GM18858 (cell line): Measurements from ENCODE around the gene PPP2R2B.

Experiments used
- ATAC-seq: cut with Tn5 transposase; IDR thresholded peaks from one replicate; pipeline ENCODE4 v1.9.1; 2021; ENCODE audit not compliant: unreplicated experiment

PPP2R2B gene

GRCh38 chr5:146660376-146660960 lies 218.1 kb downstream of the PPP2R2B start:
- no peak for ATAC-seq

- no peak for ATAC-seq
These were observed 218.6 kb downstream of the PPP2R2B start for GRCh38 chr5:146659961-146660360.

GRCh38 chr5:146656703-146657102 lies 221.9 kb downstream of the PPP2R2B start:
- ATAC-seq, result no peak

- no peak for ATAC-seq
These were observed 225.0 kb downstream of the PPP2R2B start for GRCh38 chr5:146653560-146653959.

GRCh38 chr5:146652547-146652946 lies 226.0 kb downstream of the PPP2R2B start:
- no peak for ATAC-seq

- ATAC-seq, result no peak
These were observed 230.8 kb downstream of the PPP2R2B start for GRCh38 chr5:146647656-146648199.

- ATAC-seq, result no peak
These were observed 232.1 kb downstream of the PPP2R2B start for GRCh38 chr5:146646441-146646840.

- no peak for ATAC-seq
These were observed 233.2 kb downstream of the PPP2R2B start for GRCh38 chr5:146645342-146645741.

GRCh38 chr5:146644831-146645230 lies 233.7 kb downstream of the PPP2R2B start:
- ATAC-seq, result no peak

GRCh38 chr5:146643776-146644175 lies 234.8 kb downstream of the PPP2R2B start:
- no peak for ATAC-seq

GRCh38 chr5:146642410-146642809 lies 236.1 kb downstream of the PPP2R2B start:
- no peak for ATAC-seq

- ATAC-seq, result no peak
These were observed 236.6 kb downstream of the PPP2R2B start for GRCh38 chr5:146641941-146642340.

GRCh38 chr5:146640285-146640896 lies 238.2 kb downstream of the PPP2R2B start:
- no peak for ATAC-seq

GRCh38 chr5:146635443-146635842 lies 243.1 kb downstream of the PPP2R2B start:
- ATAC-seq, result no peak

GRCh38 chr5:146633323-146633764 lies 245.2 kb downstream of the PPP2R2B start:
- ATAC-seq, result no peak

GRCh38 chr5:146632620-146633322 lies 245.8 kb downstream of the PPP2R2B start:
- no peak for ATAC-seq

GRCh38 chr5:146630472-146630871 lies 248.1 kb downstream of the PPP2R2B start:
- no peak for ATAC-seq

- ATAC-seq, result no peak
These were observed 249.6 kb downstream of the PPP2R2B start for GRCh38 chr5:146628950-146629349.

GRCh38 chr5:146626936-146627335 lies 251.6 kb downstream of the PPP2R2B start:
- ATAC-seq, result no peak

- ATAC-seq, result no peak
These were observed 254.4 kb downstream of the PPP2R2B start for GRCh38 chr5:146624179-146624578.

GRCh38 chr5:146623666-146624065 lies 254.9 kb downstream of the PPP2R2B start:
- ATAC-seq, result no peak

GRCh38 chr5:146623009-146623408 lies 255.5 kb downstream of the PPP2R2B start:
- ATAC-seq, result no peak
